WI38 (cell line): ENCODE measurements around the gene KLHL24.

Source experiments
- H3K4me3 ChIP-seq: 2 replicates; pipeline ENCODE4 v1.5.1; 2011; ENCODE audit warnings: low read depth, mild to moderate bottlenecking, control low read depth, low read length
- CTCF ChIP-seq: IDR thresholded peaks from 2 replicates; pipeline ENCODE4 v1.5.1; 2012; ENCODE audit warnings: low read depth, mild to moderate bottlenecking, control low read depth, low read length

Gene KLHL24

GRCh38 chr3:183690402-183690995 is 55.1 kb downstream of the KLHL24 start:
- no peak for TF ChIP-seq CTCF
- no peak overlapping the region for H3K4me3 ChIP-seq

- no peak overlapping the region for H3K4me3 ChIP-seq
- TF ChIP-seq CTCF, result no peak
Measured at GRCh38 chr3:183692436-183692835, 57.0 kb downstream of the KLHL24 start.

- TF ChIP-seq CTCF, result no peak
- H3K4me3 ChIP-seq, result no peak overlapping the region
Measured at GRCh38 chr3:183695569-183696364, 60.3 kb downstream of the KLHL24 start.

GRCh38 chr3:183697123-183697609 is 61.7 kb downstream of the KLHL24 start:
- H3K4me3 ChIP-seq, result peak overlapping the region; percentile 97
- no peak for TF ChIP-seq CTCF

GRCh38 chr3:183697610-183698317 is 62.3 kb downstream of the KLHL24 start, which contains the start of gene YEATS2:
TSS of gene YEATS2 (plus strand) at chr3:183697797. CDS start at chr3:183715163, 17,366 bp downstream.
- TF ChIP-seq CTCF, result no peak
- H3K4me3 ChIP-seq, result peak within 1 kb of the TSS; percentile 97

- no peak for TF ChIP-seq CTCF
- H3K4me3 ChIP-seq, result peak overlapping the region; percentile 97
Measured at GRCh38 chr3:183698318-183698751, 62.9 kb downstream of the KLHL24 start.
